H1 (cell line): ENCODE results near the gene ENDOV. TPM values are rescaled to one million over a fixed set of nuclear protein-coding genes. Genes with fewer than 3 reads are reported as not detected.

ENCODE experiments used
- BACH1 ChIP-seq: IDR thresholded peaks from 2 replicates; pipeline ENCODE4 v1.6.1; 2012; ENCODE audit warnings: low read length, improper control_type of control experiment
- CBX5 ChIP-seq: fragments of 300-800, 300-1000 bp; sonication (generic); IDR thresholded peaks from 2 replicates; pipeline ENCODE4 v1.7.1; 2016; ENCODE audit warnings: antibody characterized with exemption, low read length, low read depth
- EP300 ChIP-seq, 2 experiments: IDR thresholded peaks; 1 replicate in 1 of 2; 2 replicates in 1 of 2; pipeline ENCODE4 v1.6.1; 2011 to 2012; ENCODE audit warnings: low read depth in 2 of 2, low read length in 2 of 2, mild to moderate bottlenecking in 2 of 2, borderline replicate concordance in 1 of 2, inconsistent platforms in 1 of 2, moderate library complexity in 1 of 2
- KDM5A ChIP-seq: fragments of 200-600 bp; IDR thresholded peaks from 2 replicates; pipeline ENCODE4 v1.7.1; 2012; ENCODE audit warnings: mild to moderate bottlenecking, low read length, inconsistent platforms, mixed read lengths
- POLR2A ChIP-seq, 2 experiments: IDR thresholded peaks; 1 replicate in 1 of 2; 2 replicates in 1 of 2; pipeline ENCODE4 v1.6.1; 2011; ENCODE audit warnings: low read depth in 2 of 2, low read length in 2 of 2, mild to moderate bottlenecking in 2 of 2; ENCODE audit errors: control extremely low read depth in 1 of 2
- RXRA ChIP-seq: IDR thresholded peaks from 2 replicates; pipeline ENCODE4 v1.6.1; 2011; ENCODE audit warnings: low read depth, mild to moderate bottlenecking, low read length, moderate library complexity; ENCODE audit not compliant: insufficient read depth
- polyA plus RNA-seq, 7 experiments: library from polyadenylated mRNA; depleted of rRNA in 3 of 7; stranded (reverse) in 5 of 7; unstranded in 2 of 7; fragments of >200 nt in 5 of 7; fragments of 200-250 nt in 2 of 7; gene quantifications; 1 replicate in 5 of 7; 2 replicates in 1 of 7; 4 replicates in 1 of 7; pipeline versions ENCODE4 v1.2.1 to v1.2.3, GENCODE V29; 2011 to 2013; ENCODE audit warnings: missing spikeins in 2 of 7, mixed read lengths in 2 of 7
- total RNA-seq: library from RNA; stranded (reverse); fragmentation: NEBNext Ultra II Directional; extraction: Animal tissue kit (Norgen Biotek cat#: 25700); gene quantifications from 2 replicates; pipeline ENCODE4 v1.2.1, GENCODE V29; 2021

The ENDOV gene
- total and polyA plus RNA-seq, 2 of the 8 experiments (the other 6 are each of a cell fraction or from before 2014, with no cell fraction given), result 10.6 to 13.3 TPM

- TF ChIP-seq BACH1, result no peak
- no peak for TF ChIP-seq POLR2A (IDR thresholded peaks at IDR 0.05; ENCODE audit: control extremely low read depth in 1 of 2, low read depth in 2 of 2, low read length in 2 of 2)
- TF ChIP-seq RXRA, result no peak
- TF ChIP-seq CBX5, result no peak
- no peak for TF ChIP-seq EP300 (IDR thresholded peaks at IDR 0.05; ENCODE audit: borderline replicate concordance in 1 of 2, low read depth in 2 of 2, low read length in 2 of 2)
- no peak for TF ChIP-seq KDM5A
Measured at GRCh38 chr17:80439499-80439898, 24.5 kb downstream of the ENDOV start (continued).
